HL-60 (cell line): ENCODE results near the gene SF3B4.
A peak's percentile ranks its signal among the peaks of the same experiment; 100 is the strongest.
"Not testable (repeated sequence)": the region's sequence is repeated elsewhere in the genome, so short reads cannot be mapped to it uniquely, and the experiment has no call there.

Source experiments
- DNase-seq, 2 experiments: peaks; one replicate each; pipeline ENCODE4 v3.0.0-alpha.2; 2010 to 2020; ENCODE audit warnings: low read depth in 1 of 2, low spot score in 1 of 2
- H3K27ac ChIP-seq: fragments of 250-450 bp; sonication (Bioruptor Pico); replicated peaks from 2 replicates; pipeline ENCODE4 v1.5.1; 2020; ENCODE audit warnings: mild to moderate bottlenecking, moderate library complexity
- H3K27me3 ChIP-seq: fragments of 250-450 bp; sonication (Bioruptor Pico); 2 replicates; pipeline ENCODE4 v1.5.1; 2021; ENCODE audit warnings: mild to moderate bottlenecking, moderate library complexity; ENCODE audit not compliant: insufficient read depth, poor library complexity, severe bottlenecking
- H3K4me3 ChIP-seq: replicated peaks from 2 replicates; pipeline ENCODE4 v1.5.1; 2011; ENCODE audit warnings: mild to moderate bottlenecking, control low read depth, low read length; ENCODE audit not compliant: insufficient read depth
- GABPA ChIP-seq: IDR thresholded peaks from 2 replicates; pipeline ENCODE4 v1.6.1; 2012; ENCODE audit warnings: low read depth
- POLR2AphosphoS5 ChIP-seq: IDR thresholded peaks from 2 replicates; pipeline ENCODE4 v1.6.1; 2012; ENCODE audit warnings: low read depth
- SPI1 ChIP-seq: IDR thresholded peaks from 2 replicates; pipeline ENCODE4 v1.6.1; 2012; ENCODE audit warnings: low read depth, mild to moderate bottlenecking, borderline replicate concordance
- TF ChIP-seq, protein P1 (sequence below): IDR thresholded peaks from 2 replicates; pipeline ENCODE4 v1.6.1; 2012; ENCODE audit warnings: low read depth; ENCODE audit not compliant: insufficient replicate concordance
- TF ChIP-seq, protein P2 (sequence below): IDR thresholded peaks from one replicate; pipeline ENCODE4 v1.5.1; 2011; ENCODE audit warnings: low read length, control low read depth, inconsistent platforms; ENCODE audit not compliant: insufficient read depth

Gene SF3B4

DNA sequence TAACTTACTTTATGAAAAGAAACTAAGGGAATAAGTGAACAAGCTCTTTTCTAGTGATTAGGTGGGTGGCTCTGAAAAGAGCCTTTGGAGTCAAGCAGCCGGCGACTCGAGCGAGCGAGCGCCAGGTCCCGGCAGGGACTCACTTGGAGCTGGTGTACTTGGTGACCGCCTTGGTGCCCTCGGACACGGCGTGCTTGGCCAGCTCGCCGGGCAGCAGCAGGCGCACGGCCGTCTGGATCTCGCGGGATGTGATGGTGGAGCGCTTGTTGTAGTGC lies 41.5 kb downstream of the SF3B4 start:
- DNase-seq = peak in 1 of 2 experiments; percentile 18
- Histone ChIP-seq H3K27ac (peak overlapping the region; percentile 98), H3K4me3 (peak overlapping the region; percentile 36)
- TF ChIP-seq POLR2AphosphoS5 = peak; percentile 94
- H3K27me3 ChIP-seq = not testable (repeated sequence)

DNA sequence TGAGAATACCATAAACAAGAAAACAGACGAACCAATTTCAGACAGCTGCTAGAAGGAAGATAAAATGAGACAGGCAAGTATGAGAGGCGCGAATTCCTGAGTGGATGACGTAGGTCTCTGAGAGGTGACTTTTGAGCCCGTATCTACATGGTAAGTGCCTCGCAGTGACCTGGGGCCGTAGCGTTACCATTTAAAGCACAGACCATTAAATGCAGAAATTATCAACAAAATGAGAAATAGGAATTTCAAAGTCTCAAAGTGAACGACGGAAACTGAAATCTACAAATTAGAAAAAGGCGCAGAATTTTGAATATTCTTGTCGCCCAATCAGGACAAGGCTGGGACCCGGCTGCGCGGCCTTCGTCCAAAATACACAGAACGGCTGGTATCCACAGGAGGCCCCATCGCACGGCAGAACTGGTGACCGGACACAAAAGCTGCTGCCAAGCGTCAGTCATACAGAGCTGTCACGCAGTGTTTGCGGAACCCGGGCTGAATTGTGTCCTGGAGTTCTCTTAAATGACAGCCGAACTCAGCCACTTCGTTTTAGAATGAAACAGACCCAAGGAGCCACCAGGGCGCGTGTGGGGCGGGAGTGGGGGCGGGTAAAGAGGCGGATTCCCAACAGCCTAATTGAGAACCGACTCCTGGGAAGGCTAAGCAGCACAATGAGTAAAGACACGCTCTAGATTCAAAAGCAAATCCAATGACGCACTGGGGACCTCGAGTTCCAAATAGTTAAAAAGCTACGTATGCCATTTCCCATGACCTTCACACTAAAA lies 42.1 kb downstream of the SF3B4 start:
- DNase-seq = peak; percentile 52 to 91
- peak overlapping the region; percentile 98 for H3K27ac ChIP-seq
- peak; percentile 88; the same call in 1 of the 2 replicates for TF ChIP-seq POLR2AphosphoS5
- TF ChIP-seq GABPA = no peak
- TF ChIP-seq SPI1 = peak; percentile 60; the same call in 1 of the 2 replicates
- peak overlapping the region; percentile 36 for H3K4me3 ChIP-seq
- H3K27me3 ChIP-seq = no peaks in the 10 kb centered on the region

DNA sequence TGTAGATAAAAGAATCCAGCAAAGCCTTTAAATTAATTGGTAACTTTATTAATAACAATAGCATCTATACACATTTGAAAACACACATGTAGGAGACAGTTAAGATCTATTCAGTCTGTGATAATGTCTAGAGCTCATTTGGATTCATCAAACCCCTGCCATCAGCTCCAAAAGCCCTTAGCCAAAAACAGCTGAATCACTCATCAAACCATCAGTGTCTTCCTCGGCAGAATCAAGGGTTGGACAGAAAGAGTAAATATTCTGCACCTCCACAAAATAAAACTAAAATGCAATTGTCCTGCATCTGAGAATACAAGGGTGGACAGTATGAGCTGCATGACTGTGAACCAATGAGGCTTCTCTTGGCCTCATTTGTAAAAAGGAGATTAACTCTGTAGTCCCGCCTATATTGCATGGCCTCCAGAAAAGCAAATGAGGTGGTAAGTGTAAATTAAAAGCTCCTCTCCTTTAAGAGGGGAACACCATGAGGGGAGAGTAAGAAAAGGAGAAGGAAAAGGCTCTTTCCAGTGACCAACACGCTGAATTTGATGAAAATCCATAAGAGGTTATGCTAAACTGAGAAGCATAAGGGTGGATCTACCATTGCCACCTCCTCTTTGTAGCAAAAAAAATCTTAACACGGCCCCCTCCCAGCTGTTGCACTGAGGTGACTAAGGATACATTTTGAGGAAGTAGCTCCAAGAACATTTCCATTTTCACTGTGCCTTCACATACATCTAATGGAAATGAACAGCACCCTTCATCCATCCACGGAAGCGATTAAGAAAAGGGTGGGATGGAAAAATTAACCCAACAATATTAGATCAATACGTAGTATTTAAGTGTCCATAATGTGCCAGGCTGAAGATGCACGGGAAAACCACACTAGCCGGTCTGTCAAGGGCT lies 42.9 kb downstream of the SF3B4 start:
- H3K27me3 ChIP-seq = no peaks in the 10 kb centered on the region
- peak; percentile 65 for TF ChIP-seq SPI1
- TF ChIP-seq, protein P1, sequence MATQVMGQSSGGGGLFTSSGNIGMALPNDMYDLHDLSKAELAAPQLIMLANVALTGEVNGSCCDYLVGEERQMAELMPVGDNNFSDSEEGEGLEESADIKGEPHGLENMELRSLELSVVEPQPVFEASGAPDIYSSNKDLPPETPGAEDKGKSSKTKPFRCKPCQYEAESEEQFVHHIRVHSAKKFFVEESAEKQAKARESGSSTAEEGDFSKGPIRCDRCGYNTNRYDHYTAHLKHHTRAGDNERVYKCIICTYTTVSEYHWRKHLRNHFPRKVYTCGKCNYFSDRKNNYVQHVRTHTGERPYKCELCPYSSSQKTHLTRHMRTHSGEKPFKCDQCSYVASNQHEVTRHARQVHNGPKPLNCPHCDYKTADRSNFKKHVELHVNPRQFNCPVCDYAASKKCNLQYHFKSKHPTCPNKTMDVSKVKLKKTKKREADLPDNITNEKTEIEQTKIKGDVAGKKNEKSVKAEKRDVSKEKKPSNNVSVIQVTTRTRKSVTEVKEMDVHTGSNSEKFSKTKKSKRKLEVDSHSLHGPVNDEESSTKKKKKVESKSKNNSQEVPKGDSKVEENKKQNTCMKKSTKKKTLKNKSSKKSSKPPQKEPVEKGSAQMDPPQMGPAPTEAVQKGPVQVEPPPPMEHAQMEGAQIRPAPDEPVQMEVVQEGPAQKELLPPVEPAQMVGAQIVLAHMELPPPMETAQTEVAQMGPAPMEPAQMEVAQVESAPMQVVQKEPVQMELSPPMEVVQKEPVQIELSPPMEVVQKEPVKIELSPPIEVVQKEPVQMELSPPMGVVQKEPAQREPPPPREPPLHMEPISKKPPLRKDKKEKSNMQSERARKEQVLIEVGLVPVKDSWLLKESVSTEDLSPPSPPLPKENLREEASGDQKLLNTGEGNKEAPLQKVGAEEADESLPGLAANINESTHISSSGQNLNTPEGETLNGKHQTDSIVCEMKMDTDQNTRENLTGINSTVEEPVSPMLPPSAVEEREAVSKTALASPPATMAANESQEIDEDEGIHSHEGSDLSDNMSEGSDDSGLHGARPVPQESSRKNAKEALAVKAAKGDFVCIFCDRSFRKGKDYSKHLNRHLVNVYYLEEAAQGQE = no peak
- H3K4me3 ChIP-seq = peak overlapping the region; percentile 36
- peak; percentile 18 to 83 for DNase-seq
- H3K27ac ChIP-seq = peak overlapping the region; percentile 98

DNA sequence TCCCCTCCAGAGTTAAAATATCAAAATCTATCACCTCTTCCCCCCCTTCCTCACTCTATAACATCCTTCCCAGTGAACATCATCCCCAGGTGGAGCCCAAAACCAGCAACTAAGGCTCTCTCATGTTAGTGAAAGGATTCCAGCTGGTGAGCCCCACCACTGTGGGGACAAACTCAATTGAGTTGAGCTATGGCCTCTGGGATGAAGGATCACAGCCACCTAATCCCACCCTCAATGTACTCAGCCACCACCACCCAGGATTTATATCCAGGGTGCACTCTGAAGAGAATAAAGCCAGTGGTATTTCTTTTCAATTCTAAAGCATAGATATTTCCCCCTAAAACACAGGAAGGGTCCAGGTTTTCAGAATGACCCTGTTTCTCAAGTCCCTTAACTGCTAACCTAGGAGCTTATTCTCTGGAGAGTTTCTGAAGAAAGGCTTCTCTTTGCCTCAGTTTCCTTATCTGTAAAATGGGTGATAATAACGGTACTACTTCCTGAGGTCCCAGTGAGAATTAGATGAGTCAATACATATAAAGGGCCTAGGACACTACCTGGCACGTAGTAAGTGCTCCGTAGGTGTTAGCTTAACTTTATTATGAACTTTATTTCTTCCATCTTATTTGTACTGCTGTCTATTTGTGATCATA lies 43.9 kb downstream of the SF3B4 start:
- Histone ChIP-seq H3K27me3 (no peaks in the 10 kb centered on the region), H3K4me3 (no peak overlapping the region), H3K27ac (no peak overlapping the region; the same call in 1 of the 2 replicates)
- no peak for TF ChIP-seq SPI1
- TF ChIP-seq, protein P1 = no peak
- TF ChIP-seq GABPA = no peak
- TF ChIP-seq, protein P2, sequence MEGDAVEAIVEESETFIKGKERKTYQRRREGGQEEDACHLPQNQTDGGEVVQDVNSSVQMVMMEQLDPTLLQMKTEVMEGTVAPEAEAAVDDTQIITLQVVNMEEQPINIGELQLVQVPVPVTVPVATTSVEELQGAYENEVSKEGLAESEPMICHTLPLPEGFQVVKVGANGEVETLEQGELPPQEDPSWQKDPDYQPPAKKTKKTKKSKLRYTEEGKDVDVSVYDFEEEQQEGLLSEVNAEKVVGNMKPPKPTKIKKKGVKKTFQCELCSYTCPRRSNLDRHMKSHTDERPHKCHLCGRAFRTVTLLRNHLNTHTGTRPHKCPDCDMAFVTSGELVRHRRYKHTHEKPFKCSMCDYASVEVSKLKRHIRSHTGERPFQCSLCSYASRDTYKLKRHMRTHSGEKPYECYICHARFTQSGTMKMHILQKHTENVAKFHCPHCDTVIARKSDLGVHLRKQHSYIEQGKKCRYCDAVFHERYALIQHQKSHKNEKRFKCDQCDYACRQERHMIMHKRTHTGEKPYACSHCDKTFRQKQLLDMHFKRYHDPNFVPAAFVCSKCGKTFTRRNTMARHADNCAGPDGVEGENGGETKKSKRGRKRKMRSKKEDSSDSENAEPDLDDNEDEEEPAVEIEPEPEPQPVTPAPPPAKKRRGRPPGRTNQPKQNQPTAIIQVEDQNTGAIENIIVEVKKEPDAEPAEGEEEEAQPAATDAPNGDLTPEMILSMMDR = no peak
- DNase-seq = no peak

DNA sequence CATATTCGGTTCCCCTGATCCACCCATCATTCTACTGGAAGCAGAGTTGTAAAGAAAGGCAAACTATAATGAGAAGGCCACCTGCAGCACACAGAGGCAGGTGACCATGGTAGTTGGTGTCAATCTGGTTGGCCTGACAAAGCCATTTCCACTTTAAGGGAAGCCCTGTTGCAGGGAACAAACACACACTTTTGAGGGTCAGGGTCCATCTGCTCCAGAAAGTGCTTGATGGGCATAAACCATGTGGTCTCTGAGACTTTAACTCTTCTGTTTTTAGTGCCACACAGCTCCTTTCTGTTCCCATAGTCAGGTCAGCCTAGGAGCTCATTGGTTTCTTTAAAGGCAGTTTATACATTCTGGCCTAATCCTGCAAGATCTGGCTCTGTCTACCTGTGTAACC lies 45.7 kb downstream of the SF3B4 start:
- Histone ChIP-seq H3K27me3 (no peaks in the 10 kb centered on the region), H3K4me3 (no peak overlapping the region), H3K27ac (no peak overlapping the region)
- TF ChIP-seq, protein P1 = no peak
- no peak for TF ChIP-seq POLR2AphosphoS5
- TF ChIP-seq GABPA = no peak
- no peak for TF ChIP-seq SPI1
- TF ChIP-seq, protein P2 = no peak
- no peak for DNase-seq
